H1 (cell line): ENCODE data around the gene DOCK3. TPM values are rescaled to one million over a fixed set of nuclear protein-coding genes. Genes with fewer than 3 reads are reported as not detected.

Source experiments
- CTCF ChIA-PET: fragments of 300-600 bp; sonication (Branson Sonifier 250); formaldehyde crosslinking; loops from one replicate; lab custom pipeline; 2021; ENCODE audit not compliant: partially characterized antibody; lab: Charles Lee
- POLR2A ChIA-PET: fragments of 300-600 bp; sonication (Branson Sonifier 250); formaldehyde crosslinking; loops from one replicate; lab custom pipeline; 2021; ENCODE audit warnings: inconsistent platforms; ENCODE audit not compliant: partially characterized antibody; lab: Charles Lee
- DNase-seq, 2 experiments: peaks; one replicate each; pipeline versions ENCODE4 v3.0.0 to v3.0.0-alpha.2; 2010 to 2022; ENCODE audit warnings: low spot score in 2 of 2, low read depth in 1 of 2, mixed read lengths in 1 of 2
- FAIRE-seq: peaks from 2 replicates; lab custom pipeline; 2011; peaks lifted over from hg19 to GRCh38; lab: Jason Lieb, UNC
- H2AFZ ChIP-seq: 2 replicates; pipeline ENCODE4 v1.8.1; 2012; ENCODE audit warnings: low read length, inconsistent platforms
- H2AK5ac ChIP-seq: 2 replicates; pipeline ENCODE4 v1.6.1; 2013; ENCODE audit warnings: low read depth, low read length
- H2BK120ac ChIP-seq: replicated peaks from 2 replicates; pipeline ENCODE3; 2013; ENCODE audit warnings: low read depth, low read length, inconsistent platforms
- H2BK12ac ChIP-seq: 2 replicates; pipeline ENCODE4 v1.6.1; 2013; ENCODE audit warnings: low read depth, low read length
- H2BK15ac ChIP-seq: 2 replicates; pipeline ENCODE4 v1.6.1; 2013; ENCODE audit warnings: low read length
- H2BK20ac ChIP-seq: 2 replicates; pipeline ENCODE4 v1.6.1; 2013; ENCODE audit warnings: low read length
- H2BK5ac ChIP-seq: 2 replicates; pipeline ENCODE4 v1.6.1; 2013; ENCODE audit warnings: low read depth, low read length
- H3K14ac ChIP-seq: 2 replicates; pipeline ENCODE4 v1.6.1; 2013; ENCODE audit warnings: inconsistent platforms; ENCODE audit not compliant: insufficient read length
- H3K18ac ChIP-seq: 2 replicates; pipeline ENCODE4 v1.6.1; 2013; ENCODE audit warnings: low read length; ENCODE audit errors: extremely low read depth
- H3K23ac ChIP-seq: 2 replicates; pipeline ENCODE4 v1.6.1; 2013; ENCODE audit warnings: inconsistent platforms; ENCODE audit not compliant: insufficient read length
- H3K23me2 ChIP-seq: 2 replicates; pipeline ENCODE4 v1.6.1; 2013; ENCODE audit warnings: low read depth, low read length
- H3K27ac ChIP-seq: 2 replicates; pipeline ENCODE4 v1.6.1; 2011; ENCODE audit warnings: low read depth, low read length, inconsistent platforms
- H3K27me3 ChIP-seq, 4 experiments: replicated peaks in 1 of 4; 1 replicate in 1 of 4; 2 replicates in 3 of 4; pipeline versions ENCODE4 v1.6.1 to v1.8.1; 2011 to 2013; ENCODE audit warnings: low read length in 3 of 4, mild to moderate bottlenecking in 3 of 4, inconsistent platforms in 2 of 4, mixed read lengths in 2 of 4, moderate library complexity in 1 of 4; ENCODE audit not compliant: control insufficient read depth in 3 of 4, insufficient read depth in 3 of 4; ENCODE audit errors: extremely low read depth in 1 of 4
- H3K36me3 ChIP-seq, 4 experiments: 2 replicates each; pipeline versions ENCODE4 v1.6.1 to v1.8.1; 2011 to 2013; ENCODE audit warnings: mild to moderate bottlenecking in 4 of 4, low read length in 3 of 4, moderate library complexity in 2 of 4, control low read depth in 1 of 4, inconsistent platforms in 1 of 4; ENCODE audit not compliant: insufficient read depth in 4 of 4, control insufficient read depth in 2 of 4
- H3K4ac ChIP-seq: replicated peaks from 2 replicates; pipeline ENCODE3; 2013; ENCODE audit warnings: low read length, low read depth, mixed read lengths, inconsistent platforms; ENCODE audit not compliant: insufficient read length
- H3K4me1 ChIP-seq, 4 experiments: replicated peaks in 1 of 4; 1 replicate in 1 of 4; 2 replicates in 3 of 4; pipeline versions ENCODE4 v1.6.1 to v1.8.1; 2011 to 2013; ENCODE audit warnings: low read length in 3 of 4, inconsistent platforms in 2 of 4, mixed read lengths in 1 of 4; ENCODE audit not compliant: insufficient read depth in 4 of 4, control insufficient read depth in 3 of 4
- H3K4me2 ChIP-seq, 2 experiments: 2 replicates each; pipeline versions ENCODE4 v1.6.1 to v1.8.1; 2011 to 2013; ENCODE audit warnings: low read depth in 2 of 2, low read length in 2 of 2, control low read depth in 1 of 2, inconsistent platforms in 1 of 2, mild to moderate bottlenecking in 1 of 2; ENCODE audit not compliant: insufficient read depth in 1 of 2
- H3K4me3 ChIP-seq, 4 experiments: fragments of 200-600, 300-600 bp in 1 of 4; sonication (generic), shearing (Covaris generic), sonication (Bioruptor Twin) in 1 of 4; 2 replicates each; pipeline versions ENCODE4 v1.5.1 to v1.8.1; 2011 to 2016; ENCODE audit warnings: low read length in 4 of 4, low read depth in 3 of 4, control low read depth in 2 of 4, inconsistent platforms in 2 of 4, mild to moderate bottlenecking in 2 of 4, mixed read lengths in 1 of 4, moderate library complexity in 1 of 4; ENCODE audit not compliant: insufficient read depth in 2 of 4; ENCODE audit errors: extremely low read depth in 1 of 4
- H3K56ac ChIP-seq: replicated peaks from 2 replicates; pipeline ENCODE3; 2013; ENCODE audit warnings: low read depth, mild to moderate bottlenecking, mixed read lengths, low read length, inconsistent platforms; ENCODE audit not compliant: insufficient read length
- H3K79me1 ChIP-seq: 2 replicates; pipeline ENCODE4 v1.6.1; 2013; ENCODE audit warnings: low read depth, low read length, control low read depth
- H3K79me2 ChIP-seq, 2 experiments: 2 replicates each; pipeline versions ENCODE4 v1.6.1 to v1.8.1; 2012 to 2013; ENCODE audit warnings: low read length in 2 of 2, mild to moderate bottlenecking in 2 of 2, inconsistent platforms in 1 of 2; ENCODE audit not compliant: insufficient read depth in 2 of 2, control insufficient read depth in 1 of 2
- H3K9ac ChIP-seq, 4 experiments: replicated peaks in 1 of 4; 1 replicate in 1 of 4; 2 replicates in 3 of 4; pipeline versions ENCODE4 v1.6.1 to v1.8.1; 2011 to 2013; ENCODE audit warnings: low read depth in 3 of 4, low read length in 3 of 4, control low read depth in 2 of 4, mild to moderate bottlenecking in 2 of 4, moderate library complexity in 2 of 4, inconsistent platforms in 1 of 4; ENCODE audit errors: extremely low read depth in 1 of 4
- H3K9me3 ChIP-seq, 2 experiments: 2 replicates each; pipeline versions ENCODE4 v1.6.1 to v1.8.1; 2012 to 2013; ENCODE audit warnings: mild to moderate bottlenecking in 2 of 2, moderate library complexity in 2 of 2, control low read depth in 1 of 2, inconsistent platforms in 1 of 2, low read depth in 1 of 2, low read length in 1 of 2, mixed read lengths in 1 of 2; ENCODE audit not compliant: insufficient read depth in 2 of 2
- H4K20me1 ChIP-seq, 2 experiments: replicated peaks in 1 of 2; 2 replicates each; pipeline versions ENCODE3 to v1.8.1; 2011 to 2013; ENCODE audit warnings: inconsistent platforms in 2 of 2, low read length in 2 of 2, mild to moderate bottlenecking in 1 of 2; ENCODE audit not compliant: insufficient read depth in 2 of 2, control insufficient read depth in 1 of 2
- H4K5ac ChIP-seq: 2 replicates; pipeline ENCODE4 v1.6.1; 2013; ENCODE audit warnings: low read length, low read depth, mixed read lengths, inconsistent platforms; ENCODE audit not compliant: insufficient read length
- H4K8ac ChIP-seq: 2 replicates; pipeline ENCODE4 v1.8.0; 2013; ENCODE audit warnings: mild to moderate bottlenecking, moderate library complexity, low read length, inconsistent platforms; ENCODE audit not compliant: insufficient read depth; ENCODE audit errors: extremely low read depth
- H4K91ac ChIP-seq: replicated peaks from 2 replicates; pipeline ENCODE3; 2013; ENCODE audit warnings: low read length, mixed read lengths, inconsistent platforms; ENCODE audit not compliant: insufficient read length
- BRCA1 ChIP-seq: IDR thresholded peaks from 2 replicates; pipeline ENCODE4 v1.6.1; 2012; ENCODE audit warnings: low read depth, low read length, improper control_type of control experiment
- CTBP2 ChIP-seq: IDR thresholded peaks from 2 replicates; pipeline ENCODE4 v1.7.0; 2011; ENCODE audit warnings: borderline replicate concordance, mild to moderate bottlenecking, moderate library complexity, mixed read lengths, low read length; ENCODE audit not compliant: insufficient read depth, insufficient read length
- FOSL1 ChIP-seq: IDR thresholded peaks from 2 replicates; pipeline ENCODE4 v1.6.1; 2011; ENCODE audit warnings: mild to moderate bottlenecking, low read depth, low read length, moderate library complexity; ENCODE audit not compliant: insufficient read depth
- JUND ChIP-seq: IDR thresholded peaks from 2 replicates; pipeline ENCODE4 v1.6.1; 2011; ENCODE audit warnings: mild to moderate bottlenecking, improper control_type of control experiment, low read length
- KDM5A ChIP-seq: fragments of 200-600 bp; IDR thresholded peaks from 2 replicates; pipeline ENCODE4 v1.7.1; 2012; ENCODE audit warnings: mild to moderate bottlenecking, low read length, inconsistent platforms, mixed read lengths
- PHF8 ChIP-seq: fragments of 200-600 bp; sonication (generic); conservative IDR thresholded peaks from 2 replicates; pipeline ENCODE4 v1.7.1; 2012; ENCODE audit warnings: low read depth, mild to moderate bottlenecking, inconsistent platforms, low read length, moderate library complexity
- POLR2AphosphoS5 ChIP-seq: IDR thresholded peaks from 2 replicates; pipeline ENCODE4 v1.6.1; 2011; ENCODE audit warnings: low read depth, low read length
- SIN3A ChIP-seq, 2 experiments: IDR thresholded peaks in 1 of 2; conservative IDR thresholded peaks in 1 of 2; 2 replicates each; pipeline ENCODE4 v1.6.1; 2011 to 2012; ENCODE audit warnings: low read length in 2 of 2, improper control_type of control experiment in 1 of 2, low read depth in 1 of 2, mild to moderate bottlenecking in 1 of 2
- SP2 ChIP-seq: IDR thresholded peaks from 2 replicates; pipeline ENCODE4 v1.6.1; 2012; ENCODE audit warnings: mild to moderate bottlenecking, low read length, inconsistent platforms
- TEAD4 ChIP-seq: IDR thresholded peaks from 2 replicates; pipeline ENCODE4 v1.6.1; 2012; ENCODE audit warnings: low read depth, low read length, inconsistent platforms, mixed read lengths
- polyA plus RNA-seq, 7 experiments: library from polyadenylated mRNA; depleted of rRNA in 3 of 7; stranded (reverse) in 5 of 7; unstranded in 2 of 7; fragments of >200 nt in 5 of 7; fragments of 200-250 nt in 2 of 7; gene quantifications; 1 replicate in 5 of 7; 2 replicates in 1 of 7; 4 replicates in 1 of 7; pipeline versions ENCODE4 v1.2.1 to v1.2.3, GENCODE V29; 2011 to 2013; ENCODE audit warnings: missing spikeins in 2 of 7, mixed read lengths in 2 of 7
- total RNA-seq: library from RNA; stranded (reverse); fragmentation: NEBNext Ultra II Directional; extraction: Animal tissue kit (Norgen Biotek cat#: 25700); gene quantifications from 2 replicates; pipeline ENCODE4 v1.2.1, GENCODE V29; 2021
- TF ChIP-seq, protein P1 (sequence below): IDR thresholded peaks from 2 replicates; pipeline ENCODE4 v1.6.1; 2012; ENCODE audit warnings: inconsistent platforms

Gene DOCK3
- total and polyA plus RNA-seq, 2 of the 8 experiments (the other 6 are each of a cell fraction or from before 2014, with no cell fraction given): 2.7 to 5.0 TPM

GRCh38 chr3:51035630-51036029 is 360.9 kb downstream of the DOCK3 start:
- no peak overlapping the region for H3K18ac ChIP-seq
- no peak overlapping the region for H3K27ac ChIP-seq
- no peaks in the 10 kb centered on the region for H3K4me1 ChIP-seq
- no peak overlapping the region for H2BK12ac ChIP-seq
- H2BK15ac ChIP-seq: no peak overlapping the region
- peaks cover 6 to 9% of the 10 kb centered on the region in 2 experiments; a peak in 2 of 4 replicates for H3K9me3 ChIP-seq
- H2AK5ac ChIP-seq: no peak overlapping the region
- H3K79me1 ChIP-seq: no peaks in the 10 kb centered on the region
- H2AFZ ChIP-seq: no peak overlapping the region
- no peak overlapping the region for H4K5ac ChIP-seq
- no peak overlapping the region for H2BK120ac ChIP-seq
- no peak overlapping the region for H4K8ac ChIP-seq
- no peak overlapping the region for H3K23ac ChIP-seq
- H3K36me3 ChIP-seq: no peaks in the 10 kb centered on the region
- no peak overlapping the region for H3K4me3 ChIP-seq
- no peak overlapping the region for H4K91ac ChIP-seq
- no peak overlapping the region for H3K4ac ChIP-seq
- no peak overlapping the region for H2BK5ac ChIP-seq
- ChIA-PET CTCF (no interaction called here), POLR2A (no interaction called here)
- H3K4me2 ChIP-seq: no peak overlapping the region
- FAIRE-seq: no peak
- no peak overlapping the region for H2BK20ac ChIP-seq
- H3K9ac ChIP-seq: no peak overlapping the region
- no peak overlapping the region for H3K56ac ChIP-seq
- TF ChIP-seq POLR2AphosphoS5 (no peak), FOSL1 (no peak), PHF8 (no peak), TEAD4 (no peak), JUND (no peak), KDM5A (no peak), SIN3A (conservative IDR thresholded peaks at IDR 0.05 in 1 of 2, IDR thresholded peaks at IDR 0.05 in 1 of 2; ENCODE audit: low read depth in 1 of 2, low read length in 2 of 2) (no peak), CTBP2 (no peak), BRCA1 (no peak), SP2 (no peak)
- TF ChIP-seq, protein P1, sequence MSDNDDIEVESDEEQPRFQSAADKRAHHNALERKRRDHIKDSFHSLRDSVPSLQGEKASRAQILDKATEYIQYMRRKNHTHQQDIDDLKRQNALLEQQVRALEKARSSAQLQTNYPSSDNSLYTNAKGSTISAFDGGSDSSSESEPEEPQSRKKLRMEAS: no peak
- TF ChIP-seq, all 59 proteins: peak for 0
- H3K14ac ChIP-seq: no peak overlapping the region
- no peaks in the 10 kb centered on the region for H3K79me2 ChIP-seq
- H4K20me1 ChIP-seq: no peaks in the 10 kb centered on the region
- no peaks in the 10 kb centered on the region for H3K27me3 ChIP-seq
- H3K23me2 ChIP-seq: no peaks in the 10 kb centered on the region
- DNase-seq: no peak
